GM10248 (cell line): Measurements from ENCODE around the gene SLC43A2.
"Not testable (repeated sequence)": the region's sequence is repeated elsewhere in the genome, so short reads cannot be mapped to it uniquely, and the experiment has no call there.

Source experiments
- CTCF ChIA-PET: fragments of 300-600 bp; sonication (Branson Sonifier 250); formaldehyde crosslinking; extraction: SDS; loops from one replicate; lab custom pipeline; 2021; ENCODE audit warnings: antibody characterized with exemption; lab: Yijun Ruan, JAX
- POLR2A ChIA-PET: fragments of 350-650 bp; sonication (Branson Sonifier 250); formaldehyde crosslinking; extraction: SDS; loops from one replicate; lab custom pipeline; 2020; ENCODE audit warnings: antibody characterized with exemption; lab: Yijun Ruan, JAX
- DNase-seq: peaks from one replicate; pipeline ENCODE4 v3.0.0; 2012; ENCODE audit errors: extremely low spot score
- CTCF ChIP-seq: IDR thresholded peaks from 2 replicates; pipeline ENCODE4 v1.5.1; 2012; ENCODE audit warnings: mild to moderate bottlenecking, low read depth; ENCODE audit errors: extremely low read depth, missing control alignments, control extremely low read depth

The SLC43A2 gene

GRCh38 chr17:1653735-1654134 is 25.1 kb upstream of the SLC43A2 start:
- no peak for TF ChIP-seq CTCF
- ChIA-PET CTCF (no interaction called here), POLR2A (interaction anchor here (0.6 kb wide), 1 partner anchor 14 kb away, joined by 3 read pairs; no protein-coding TSS in a partner anchor)
- no peak for DNase-seq

GRCh38 chr17:1652794-1653193 is 24.2 kb upstream of the SLC43A2 start:
- not testable (repeated sequence) for DNase-seq
- POLR2A ChIA-PET = interaction anchor here (1.0 kb wide), 1 partner anchor 24 kb away, joined by 3 read pairs; no protein-coding TSS in a partner anchor

GRCh38 chr17:1651559-1651844 is 22.9 kb upstream of the SLC43A2 start:
- ChIA-PET POLR2A (interaction anchor here (0.9 kb wide), 1 partner anchor 14 kb away, joined by 6 read pairs; no protein-coding TSS in a partner anchor), CTCF (interaction anchor here (0.9 to 5.6 kb wide), 4 partner anchors 9 to 29 kb away, joined by 3 to 45 read pairs (median 6); no protein-coding TSS in a partner anchor)
- no peak for DNase-seq
- no peak for TF ChIP-seq CTCF

More at GRCh38 chr17:1652794-1653193, 24.2 kb upstream of the SLC43A2 start:
- CTCF ChIA-PET = interaction anchor here (1.7 to 5.6 kb wide), 2 partner anchors 8 to 18 kb away, joined by 9 to 45 read pairs; no protein-coding TSS in a partner anchor

- no peak for DNase-seq
- POLR2A ChIA-PET = no interaction called here
- CTCF ChIA-PET = interaction anchor here (1.2 to 5.6 kb wide), 4 partner anchors 9 to 29 kb away, joined by 3 to 45 read pairs (median 24); no protein-coding TSS in a partner anchor
- TF ChIP-seq CTCF = no peak
Measured at GRCh38 chr17:1650731-1651558, 22.3 kb upstream of the SLC43A2 start.

GRCh38 chr17:1649844-1650501 is 21.3 kb upstream of the SLC43A2 start, which contains the start of gene RILP:
Gene RILP (minus strand): TSS chr17:1649866. CDS start chr17:1649804, 62 bp downstream.
- ChIA-PET CTCF (interaction anchor here (0.7 to 7.5 kb wide), 29 partner anchors 10 to 732 kb away, joined by 3 to 59 read pairs (median 4); partner anchors contain the start of genes INPP5K and PRPF8), POLR2A (interaction anchor here (0.5 to 1.7 kb wide), 5 partner anchors 10 to 257 kb away, joined by 3 to 9 read pairs (median 6); no protein-coding TSS in a partner anchor)
- no peak for TF ChIP-seq CTCF
- peak; percentile 41 for DNase-seq

GRCh38 chr17:1648963-1649843 is 20.6 kb upstream of the SLC43A2 start:
- POLR2A ChIA-PET = interaction anchor here (0.5 to 1.7 kb wide), 7 partner anchors 10 to 257 kb away, joined by 3 to 9 read pairs (median 4); no protein-coding TSS in a partner anchor
- CTCF ChIA-PET = interaction anchor here (0.6 to 7.5 kb wide), 36 partner anchors 10 to 733 kb away, joined by 3 to 59 read pairs (median 4); partner anchors contain the start of genes INPP5K and PRPF8
- peak; percentile 100 for TF ChIP-seq CTCF
- DNase-seq = peak; percentile 98
